ENCODE results near the gene FMN1. TPM values are rescaled to one million over a fixed set of nuclear protein-coding genes. Genes with fewer than 3 reads are reported as not detected.

Gene FMN1
- total and polyA plus RNA-seq, 2 of the 8 experiments (the other 6 are each of a cell fraction or from before 2014, with no cell fraction given), result 0.27 to 3.7 TPM

DNA sequence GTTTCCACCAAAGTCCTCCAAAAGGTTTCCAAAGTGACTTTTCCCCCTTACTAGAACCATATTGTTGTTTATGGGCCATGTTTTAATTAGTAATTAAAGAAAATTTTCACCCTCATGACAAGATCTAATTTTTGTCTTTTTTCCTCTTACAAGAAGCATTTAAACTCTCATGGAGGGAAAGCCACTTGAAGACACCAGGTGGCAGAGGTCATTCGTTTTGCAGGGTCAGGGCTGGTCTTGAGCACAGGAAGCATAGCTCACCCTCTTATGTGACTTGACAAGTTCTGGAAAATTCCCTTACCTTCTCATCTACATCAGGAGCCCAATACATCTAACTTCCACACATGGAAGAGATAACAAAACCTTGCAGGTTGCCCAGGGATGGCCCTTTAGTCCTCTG, 313.0 kb downstream of the FMN1 start:
- H3K14ac ChIP-seq (ENCODE audit: insufficient read length), result no peak overlapping the region
- ChIA-PET POLR2A (ENCODE audit: partially characterized antibody) (no interaction called here), CTCF (ENCODE audit: partially characterized antibody) (interaction anchor here (1.0 to 1.9 kb wide), 3 partner anchors 38 to 114 kb away, joined by 3 to 6 read pairs (median 5); no protein-coding TSS in a partner anchor)
- H3K36me3 ChIP-seq (ENCODE audit: control insufficient read depth in 2 of 4, insufficient read depth in 4 of 4, low read length in 3 of 4), result no peaks in the 10 kb centered on the region
- H3K4me3 ChIP-seq (ENCODE audit: extremely low read depth in 1 of 4, insufficient read depth in 2 of 4, low read depth in 3 of 4, low read length in 4 of 4), result no peak overlapping the region
- no peak for DNase-seq (ENCODE audit: low read depth in 1 of 2, low spot score in 2 of 2)
- 67% methylated on average over 1 of the region's 1 CpG; no CpG with 5 or more reads in 1 of the 2 experiments for WGBS, 2 experiments (ENCODE audit: extremely low coverage in 1 of 2, insufficient coverage in 1 of 2, insufficient read length in 1 of 2, insufficient replicate concordance in 2 of 2, low coverage in 1 of 2, low lambda C conversion rate in 2 of 2, missing lambda C conversion rate in 1 of 2)
- no peaks in the 10 kb centered on the region for H3K79me2 ChIP-seq (ENCODE audit: control insufficient read depth in 1 of 2, insufficient read depth in 2 of 2, low read length in 2 of 2)
- H4K91ac ChIP-seq (replicated peaks; ENCODE audit: insufficient read length, low read length), result no peak overlapping the region
- H2BK15ac ChIP-seq (ENCODE audit: low read length), result no peak overlapping the region
- TF ChIP-seq RNF2 (IDR thresholded peaks at IDR 0.05; ENCODE audit: borderline replicate concordance, low read depth, low read length, missing control alignments, poor library complexity, severe bottlenecking) (no peak), GABPA (IDR thresholded peaks at IDR 0.05; ENCODE audit: borderline replicate concordance, insufficient read depth, low read length) (no peak), SUZ12 (IDR thresholded peaks at IDR 0.05; ENCODE audit: low read length) (no peak), RAD21 (IDR thresholded peaks at IDR 0.05 in 1 of 2, conservative IDR thresholded peaks at IDR 0.05 in 1 of 2; ENCODE audit: low read depth in 2 of 2, low read length in 2 of 2) (peak; percentile 32 to 43; a peak in 3 of 4 replicates), TBP (IDR thresholded peaks at IDR 0.05; ENCODE audit: low read depth, low read length) (no peak), POLR2A (IDR thresholded peaks at IDR 0.05; ENCODE audit: control extremely low read depth in 1 of 2, low read depth in 2 of 2, low read length in 2 of 2) (no peak)
- TF ChIP-seq, protein P1, sequence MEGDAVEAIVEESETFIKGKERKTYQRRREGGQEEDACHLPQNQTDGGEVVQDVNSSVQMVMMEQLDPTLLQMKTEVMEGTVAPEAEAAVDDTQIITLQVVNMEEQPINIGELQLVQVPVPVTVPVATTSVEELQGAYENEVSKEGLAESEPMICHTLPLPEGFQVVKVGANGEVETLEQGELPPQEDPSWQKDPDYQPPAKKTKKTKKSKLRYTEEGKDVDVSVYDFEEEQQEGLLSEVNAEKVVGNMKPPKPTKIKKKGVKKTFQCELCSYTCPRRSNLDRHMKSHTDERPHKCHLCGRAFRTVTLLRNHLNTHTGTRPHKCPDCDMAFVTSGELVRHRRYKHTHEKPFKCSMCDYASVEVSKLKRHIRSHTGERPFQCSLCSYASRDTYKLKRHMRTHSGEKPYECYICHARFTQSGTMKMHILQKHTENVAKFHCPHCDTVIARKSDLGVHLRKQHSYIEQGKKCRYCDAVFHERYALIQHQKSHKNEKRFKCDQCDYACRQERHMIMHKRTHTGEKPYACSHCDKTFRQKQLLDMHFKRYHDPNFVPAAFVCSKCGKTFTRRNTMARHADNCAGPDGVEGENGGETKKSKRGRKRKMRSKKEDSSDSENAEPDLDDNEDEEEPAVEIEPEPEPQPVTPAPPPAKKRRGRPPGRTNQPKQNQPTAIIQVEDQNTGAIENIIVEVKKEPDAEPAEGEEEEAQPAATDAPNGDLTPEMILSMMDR (IDR thresholded peaks at IDR 0.05; ENCODE audit: control extremely low read depth in 1 of 3, insufficient read depth in 1 of 3, low read depth in 1 of 3, low read length in 3 of 3), result peak in 2 of 3 experiments; percentile 11 to 14; a peak in 2 of 4 replicates
- TF ChIP-seq, protein P2, sequence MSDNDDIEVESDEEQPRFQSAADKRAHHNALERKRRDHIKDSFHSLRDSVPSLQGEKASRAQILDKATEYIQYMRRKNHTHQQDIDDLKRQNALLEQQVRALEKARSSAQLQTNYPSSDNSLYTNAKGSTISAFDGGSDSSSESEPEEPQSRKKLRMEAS (IDR thresholded peaks at IDR 0.05), result no peak
- H3K27me3 ChIP-seq (replicated peaks in 1 of 4; ENCODE audit: control insufficient read depth in 3 of 4, extremely low read depth in 1 of 4, insufficient read depth in 3 of 4, low read length in 3 of 4), result no peaks in the 10 kb centered on the region
- no peak overlapping the region for H3K23ac ChIP-seq (ENCODE audit: insufficient read length)
- H4K8ac ChIP-seq (ENCODE audit: extremely low read depth, insufficient read depth, low read length), result no peak overlapping the region
- H3K4me1 ChIP-seq (replicated peaks in 1 of 4; ENCODE audit: control insufficient read depth in 3 of 4, insufficient read depth in 4 of 4, low read length in 3 of 4), result peaks cover 0 to 4% (median 0%) of the 10 kb centered on the region in 4 experiments; a peak in 2 of 7 replicates
- no peaks in the 10 kb centered on the region; the same call in 1 of the 2 replicates for H3K23me2 ChIP-seq (ENCODE audit: low read depth, low read length)
- no peaks in the 10 kb centered on the region for H3K79me1 ChIP-seq (ENCODE audit: low read depth, low read length)
- H2BK12ac ChIP-seq (ENCODE audit: low read depth, low read length), result no peak overlapping the region
- no peak overlapping the region for H2BK120ac ChIP-seq (replicated peaks; ENCODE audit: low read depth, low read length)
- no peak overlapping the region for H2BK5ac ChIP-seq (ENCODE audit: low read depth, low read length)
- no peak overlapping the region for H3K18ac ChIP-seq (ENCODE audit: extremely low read depth, low read length)
- H2AK5ac ChIP-seq (ENCODE audit: low read depth, low read length), result no peak overlapping the region
- H3K27ac ChIP-seq (ENCODE audit: low read depth, low read length), result no peak overlapping the region
- no peaks in the 10 kb centered on the region for H4K20me1 ChIP-seq (replicated peaks in 1 of 2; ENCODE audit: control insufficient read depth in 1 of 2, insufficient read depth in 2 of 2, low read length in 2 of 2)
- H2AFZ ChIP-seq (ENCODE audit: low read length), result no peak overlapping the region
- FAIRE-seq, result no peak
- H3K4me2 ChIP-seq (ENCODE audit: insufficient read depth in 1 of 2, low read depth in 2 of 2, low read length in 2 of 2), result no peak overlapping the region
- H3K9me3 ChIP-seq (ENCODE audit: insufficient read depth in 2 of 2, low read depth in 1 of 2, low read length in 1 of 2), result no peaks in the 10 kb centered on the region
- no peak overlapping the region for H3K56ac ChIP-seq (replicated peaks; ENCODE audit: insufficient read length, low read depth, low read length)
- H3K4ac ChIP-seq (replicated peaks; ENCODE audit: insufficient read length, low read depth, low read length), result no peak overlapping the region
- H2BK20ac ChIP-seq (ENCODE audit: low read length), result no peak overlapping the region
- no peak overlapping the region for H3K9ac ChIP-seq (replicated peaks in 1 of 4; ENCODE audit: extremely low read depth in 1 of 4, low read depth in 3 of 4, low read length in 3 of 4)
- no peak overlapping the region for H4K5ac ChIP-seq (ENCODE audit: insufficient read length, low read depth, low read length)
